DND-41 (cell line): ENCODE measurements around the gene HMGN3.

Experiments used
- ATAC-seq: fragments of 200-7000 bp; cut with Tn5 transposase; 3 replicates; pipeline ENCODE4 v1.9.1; 2021; ENCODE audit warnings: low read depth; ENCODE audit not compliant: insufficient read depth
- DNase-seq: peaks from one replicate; pipeline ENCODE4 v3.0.0-alpha.2; 2020
- H2AFZ ChIP-seq: 2 replicates; pipeline ENCODE4 v1.6.0; 2012; ENCODE audit warnings: low read depth, low read length
- H3K27ac ChIP-seq: 2 replicates; pipeline ENCODE4 v1.5.1; 2012; ENCODE audit warnings: low read length, inconsistent platforms
- H3K27me3 ChIP-seq: fragments of 200-600 bp; sonication (generic); 2 replicates; pipeline ENCODE4 v1.6.0; 2012; ENCODE audit warnings: low read length, mild to moderate bottlenecking, inconsistent platforms; ENCODE audit not compliant: insufficient read depth, poor library complexity
- H3K36me3 ChIP-seq: 2 replicates; pipeline ENCODE4 v1.5.1; 2012; ENCODE audit warnings: low read length, inconsistent platforms; ENCODE audit not compliant: insufficient read depth
- H3K4me1 ChIP-seq: 2 replicates; pipeline ENCODE4 v1.5.1; 2012; ENCODE audit warnings: mild to moderate bottlenecking, low read length; ENCODE audit not compliant: insufficient read depth
- H3K4me2 ChIP-seq: 2 replicates; pipeline ENCODE4 v1.6.0; 2012; ENCODE audit warnings: mild to moderate bottlenecking, moderate library complexity, low read length, inconsistent platforms; ENCODE audit not compliant: insufficient read depth
- H3K4me3 ChIP-seq, 2 experiments: fragments of 200-600 bp in 1 of 2; shearing (Covaris generic) in 1 of 2; 2 replicates each; pipeline ENCODE4 v1.5.1; 2012 to 2016; ENCODE audit warnings: inconsistent platforms in 2 of 2, low read length in 2 of 2, mild to moderate bottlenecking in 2 of 2, low read depth in 1 of 2, moderate library complexity in 1 of 2
- H3K79me2 ChIP-seq: 2 replicates; pipeline ENCODE4 v1.6.0; 2012; ENCODE audit warnings: low read length, inconsistent platforms; ENCODE audit not compliant: insufficient read depth
- H3K9ac ChIP-seq: 2 replicates; pipeline ENCODE4 v1.6.0; 2012; ENCODE audit warnings: low read depth, mild to moderate bottlenecking, inconsistent platforms, low read length, moderate library complexity
- H3K9me3 ChIP-seq: 2 replicates; pipeline ENCODE4 v1.5.1; 2012; ENCODE audit warnings: low read length, moderate library complexity, mild to moderate bottlenecking, inconsistent platforms; ENCODE audit not compliant: insufficient read depth, severe bottlenecking
- H4K20me1 ChIP-seq: 2 replicates; pipeline ENCODE4 v1.6.0; 2012; ENCODE audit warnings: low read length; ENCODE audit not compliant: insufficient read depth
- CTCF ChIP-seq: IDR thresholded peaks from 2 replicates; pipeline ENCODE4 v1.5.1; 2012; ENCODE audit warnings: borderline replicate concordance, low read length, moderate library complexity, mild to moderate bottlenecking; ENCODE audit not compliant: poor library complexity, severe bottlenecking; ENCODE audit errors: extremely low read depth
- EZH2 ChIP-seq: IDR thresholded peaks from 3 replicates; pipeline ENCODE4 v1.6.1; 2012; ENCODE audit warnings: borderline replicate concordance, low read depth, mild to moderate bottlenecking, moderate library complexity, low read length, inconsistent platforms; ENCODE audit not compliant: severe bottlenecking

The HMGN3 gene

GRCh38 chr6:79203753-79204253 lies 30.7 kb downstream of the HMGN3 start:
- no peak for DNase-seq
- Histone ChIP-seq H3K9ac (no peak overlapping the region), H3K4me3 (no peak overlapping the region), H3K36me3 (peaks cover 57% of the 10 kb centered on the region), H2AFZ (no peak overlapping the region), H3K27ac (no peak overlapping the region), H4K20me1 (no peaks in the 10 kb centered on the region), H3K79me2 (no peaks in the 10 kb centered on the region), H3K9me3 (no peaks in the 10 kb centered on the region), H3K4me1 (no peaks in the 10 kb centered on the region), H3K4me2 (no peak overlapping the region), H3K27me3 (no peaks in the 10 kb centered on the region)
- TF ChIP-seq EZH2 (no peak), CTCF (no peak)
- no peak for ATAC-seq

GRCh38 chr6:79202556-79202955 lies 31.9 kb downstream of the HMGN3 start:
- Histone ChIP-seq H3K4me3 (no peak overlapping the region), H2AFZ (no peak overlapping the region), H3K4me1 (no peaks in the 10 kb centered on the region), H3K27ac (no peak overlapping the region), H3K4me2 (no peak overlapping the region), H3K9ac (no peak overlapping the region), H3K79me2 (no peaks in the 10 kb centered on the region), H3K9me3 (no peaks in the 10 kb centered on the region), H3K36me3 (peaks cover 52% of the 10 kb centered on the region), H4K20me1 (no peaks in the 10 kb centered on the region), H3K27me3 (no peaks in the 10 kb centered on the region)
- no peak for TF ChIP-seq CTCF
- no peak for TF ChIP-seq EZH2
- no peak for ATAC-seq
- DNase-seq = no peak

GRCh38 chr6:79201983-79202382 lies 32.5 kb downstream of the HMGN3 start:
- no peaks in the 10 kb centered on the region for H3K9me3 ChIP-seq
- H3K27me3 ChIP-seq = no peaks in the 10 kb centered on the region
- H2AFZ ChIP-seq = no peak overlapping the region
- TF ChIP-seq EZH2 (no peak), CTCF (no peak)
- H3K4me3 ChIP-seq = no peak overlapping the region
- peaks cover 49% of the 10 kb centered on the region for H3K36me3 ChIP-seq
- no peaks in the 10 kb centered on the region for H3K4me1 ChIP-seq
- H3K79me2 ChIP-seq = no peaks in the 10 kb centered on the region
- H3K9ac ChIP-seq = no peak overlapping the region
- DNase-seq = no peak
- no peak overlapping the region for H3K4me2 ChIP-seq
- no peaks in the 10 kb centered on the region for H4K20me1 ChIP-seq
- ATAC-seq = no peak
- H3K27ac ChIP-seq = no peak overlapping the region; the same call in 1 of the 2 replicates

GRCh38 chr6:79201143-79201542 lies 33.3 kb downstream of the HMGN3 start:
- Histone ChIP-seq H3K4me1 (no peaks in the 10 kb centered on the region), H3K27ac (no peak overlapping the region), H2AFZ (no peak overlapping the region), H3K4me2 (no peak overlapping the region), H3K9ac (no peak overlapping the region), H4K20me1 (no peaks in the 10 kb centered on the region), H3K27me3 (no peaks in the 10 kb centered on the region), H3K9me3 (no peaks in the 10 kb centered on the region), H3K79me2 (no peaks in the 10 kb centered on the region), H3K36me3 (peaks cover 41% of the 10 kb centered on the region), H3K4me3 (no peak overlapping the region)
- no peak for ATAC-seq
- no peak for DNase-seq
- TF ChIP-seq CTCF = no peak
- TF ChIP-seq EZH2 = no peak
